Mononuclear cell (primary cell): ENCODE measurements around the gene PNPLA2. TPM values are rescaled to one million over a fixed set of nuclear protein-coding genes. Genes with fewer than 3 reads are reported as not detected.

Source experiments
- H3K27me3 ChIP-seq: 2 replicates; pipeline ENCODE4 v1.6.0; 2011; ENCODE audit warnings: low read length, control low read depth; ENCODE audit not compliant: insufficient read depth
- H3K4me1 ChIP-seq: 2 replicates; pipeline ENCODE4 v1.5.1; 2011; ENCODE audit warnings: mild to moderate bottlenecking, low read length, control low read depth; ENCODE audit not compliant: insufficient read depth
- H3K4me3 ChIP-seq: 2 replicates; pipeline ENCODE4 v1.5.1; 2011; ENCODE audit warnings: mild to moderate bottlenecking, low read length, moderate library complexity
- H3K9me3 ChIP-seq: 2 replicates; pipeline ENCODE4 v1.5.1; 2011; ENCODE audit warnings: low read depth, mild to moderate bottlenecking, control low read depth, low read length
- total RNA-seq: library from RNA; depleted of rRNA; stranded (reverse); fragments of >200 nt; gene quantifications from one replicate; pipeline ENCODE4 v1.2.3, GENCODE V29; 2012

The PNPLA2 gene
- total RNA-seq, 1 donor: 81.0 TPM

DNA sequence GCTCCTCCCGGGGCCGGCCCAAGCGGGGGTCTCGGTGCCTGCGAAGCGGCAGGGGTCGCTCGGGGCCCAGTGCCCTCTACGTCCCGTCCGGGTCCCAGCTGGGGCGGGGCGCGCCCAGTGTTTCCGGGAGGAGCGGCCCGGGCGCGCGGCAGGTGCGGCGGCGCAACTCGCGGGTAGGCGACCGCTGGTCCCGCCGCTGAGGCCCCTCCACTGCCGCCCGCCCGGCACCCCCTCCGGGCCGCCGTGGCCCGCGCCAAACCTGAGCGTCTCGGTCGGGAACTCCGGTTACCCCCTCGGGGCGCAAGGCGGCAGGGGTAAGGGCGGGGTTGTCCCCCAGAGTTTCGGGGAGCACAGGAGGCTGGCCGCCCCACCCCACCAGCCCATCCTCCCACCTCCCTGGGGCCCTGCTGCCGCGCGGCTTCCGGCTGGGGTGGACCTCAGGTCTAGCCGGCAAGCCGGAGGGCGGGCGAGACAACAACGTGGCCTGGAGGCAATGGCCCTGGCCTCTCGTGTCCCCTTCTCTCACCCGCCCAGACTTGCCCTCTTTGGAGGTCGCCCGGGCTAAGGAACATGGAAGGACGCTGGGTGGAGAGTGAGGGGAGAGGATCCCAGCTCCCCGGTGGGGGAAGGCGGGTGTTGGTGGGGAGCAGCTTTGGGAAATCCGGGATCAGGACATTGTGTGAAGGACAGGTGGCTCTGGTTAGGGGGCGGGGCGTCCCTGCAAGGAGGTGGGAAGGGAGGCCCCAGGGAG lies 8.6 kb downstream of the PNPLA2 start:
- peaks cover 73% of the 10 kb centered on the region for H3K4me1 ChIP-seq
- H3K9me3 ChIP-seq: no peaks in the 10 kb centered on the region
- peaks cover 37% of the 10 kb centered on the region for H3K27me3 ChIP-seq
- H3K4me3 ChIP-seq: peak overlapping the region; percentile 35

DNA sequence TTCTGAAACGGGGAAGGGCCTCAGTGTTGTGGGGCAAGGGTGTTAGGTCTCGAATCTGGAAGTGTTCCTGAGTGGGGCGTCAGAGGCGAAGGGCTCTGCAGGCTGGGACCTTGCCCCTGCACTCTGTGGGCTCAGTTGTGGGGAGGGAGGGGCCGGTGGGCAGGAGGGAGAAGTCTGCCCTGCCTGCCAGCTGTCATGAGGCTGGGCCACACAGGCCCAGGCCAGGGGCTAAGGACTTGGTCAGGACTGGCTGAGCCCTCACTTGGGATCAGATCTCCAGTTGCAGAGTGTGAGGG lies 9.1 kb downstream of the PNPLA2 start, which contains the start of gene CRACR2B:
Gene CRACR2B (plus strand): TSS at position 23 of the 296 bp plus-strand sequence. CDS start 689 bp downstream, outside the sequence.
- peaks cover 37% of the 10 kb centered on the region for H3K27me3 ChIP-seq
- peak within 1 kb of the TSS; percentile 35 for H3K4me3 ChIP-seq
- H3K4me1 ChIP-seq: peaks cover 71% of the 10 kb centered on the region
- no peaks in the 10 kb centered on the region for H3K9me3 ChIP-seq

DNA sequence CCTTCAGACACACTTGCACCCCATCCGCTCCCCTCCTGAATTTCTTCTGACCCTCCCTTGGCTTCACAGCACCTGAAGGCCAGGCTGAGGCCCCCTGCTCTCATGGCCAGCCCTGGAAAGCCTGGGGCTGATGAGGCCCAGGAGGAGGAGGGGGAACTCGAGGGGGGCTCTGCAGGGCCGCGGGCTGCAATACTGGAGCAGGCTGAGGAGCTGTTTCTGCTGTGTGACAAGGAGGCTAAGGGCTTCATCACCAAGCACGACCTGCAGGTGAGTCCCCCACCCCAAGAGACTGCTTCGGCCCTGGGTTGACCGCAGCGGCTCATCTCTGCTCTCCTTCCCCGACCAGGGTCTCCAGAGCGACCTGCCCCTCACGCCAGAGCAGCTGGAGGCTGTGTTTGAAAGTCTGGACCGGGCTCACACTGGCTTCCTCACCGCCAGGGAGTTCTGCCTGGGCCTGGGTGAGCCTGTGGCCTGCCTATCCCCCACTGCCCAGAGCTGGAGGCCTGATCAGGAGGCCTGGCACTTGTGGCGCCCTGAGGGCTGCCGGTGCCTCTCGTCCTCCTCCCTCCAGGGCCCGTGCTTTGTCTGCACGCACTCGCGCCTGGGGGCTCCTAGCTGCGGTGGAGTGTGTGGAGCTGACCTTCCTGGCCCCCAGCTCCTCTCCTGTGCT lies 9.9 kb downstream of the PNPLA2 start:
- Histone ChIP-seq H3K9me3 (no peaks in the 10 kb centered on the region), H3K4me1 (peaks cover 73% of the 10 kb centered on the region), H3K4me3 (no peak overlapping the region), H3K27me3 (peaks cover 37% of the 10 kb centered on the region)

DNA sequence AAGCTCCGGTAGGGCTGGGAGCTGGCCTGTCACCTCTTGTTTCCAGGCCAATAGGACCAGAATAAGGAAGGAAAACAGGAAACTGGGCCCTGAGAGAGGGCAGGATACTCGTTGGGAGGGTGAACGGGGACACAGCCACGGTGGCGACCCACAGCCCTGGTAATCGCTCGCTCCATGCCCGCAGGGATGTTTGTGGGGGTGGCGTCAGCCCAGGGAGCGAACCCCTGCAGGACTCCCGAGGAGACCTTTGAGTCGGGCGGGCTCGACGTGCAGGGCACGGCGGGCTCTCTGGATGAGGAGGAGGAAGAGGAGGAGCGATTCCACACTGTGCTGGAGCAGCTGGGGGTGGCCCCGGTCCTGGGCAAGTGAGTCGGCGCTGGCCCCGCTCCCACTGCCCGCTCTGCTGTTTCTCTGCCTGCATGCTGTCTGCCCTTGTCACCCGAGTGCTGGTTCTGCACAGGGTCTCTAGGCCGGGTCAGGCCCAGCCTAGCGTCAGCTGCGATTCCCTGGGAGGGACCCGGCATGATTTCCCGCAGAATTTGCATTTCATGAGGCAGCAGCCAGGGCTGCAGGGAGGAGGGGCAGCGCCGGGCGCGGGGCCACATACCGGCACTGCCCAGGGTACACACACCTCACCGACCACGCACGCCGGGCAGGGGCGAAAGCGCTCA lies 10.6 kb downstream of the PNPLA2 start:
- H3K4me3 ChIP-seq: no peak overlapping the region
- peaks cover 80% of the 10 kb centered on the region for H3K4me1 ChIP-seq
- H3K9me3 ChIP-seq: no peaks in the 10 kb centered on the region
- peaks cover 37% of the 10 kb centered on the region for H3K27me3 ChIP-seq

DNA sequence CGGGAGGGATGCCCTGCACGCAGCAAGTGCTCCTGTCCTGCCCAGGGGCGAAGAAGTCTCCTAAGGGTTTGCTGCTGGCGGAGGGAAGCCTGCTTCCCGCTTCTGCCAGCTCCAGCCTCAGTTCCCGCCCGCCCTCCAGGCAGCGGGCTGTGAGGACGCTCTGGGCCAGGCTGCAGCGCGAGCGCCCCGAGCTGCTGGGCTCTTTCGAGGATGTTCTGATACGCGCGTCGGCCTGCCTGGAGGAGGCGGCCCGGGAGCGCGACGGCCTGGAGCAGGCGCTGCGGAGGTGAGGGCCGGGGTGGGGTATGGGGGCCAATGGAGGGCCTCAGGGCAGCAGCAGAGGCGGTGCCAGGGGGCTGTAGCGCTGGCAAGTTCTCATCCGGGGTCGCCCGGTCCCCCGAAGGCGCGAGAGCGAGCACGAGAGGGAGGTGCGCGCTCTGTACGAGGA lies 11.2 kb downstream of the PNPLA2 start:
- Histone ChIP-seq H3K27me3 (peaks cover 37% of the 10 kb centered on the region), H3K4me3 (peak overlapping the region; percentile 6), H3K4me1 (peaks cover 86% of the 10 kb centered on the region), H3K9me3 (no peaks in the 10 kb centered on the region)

DNA sequence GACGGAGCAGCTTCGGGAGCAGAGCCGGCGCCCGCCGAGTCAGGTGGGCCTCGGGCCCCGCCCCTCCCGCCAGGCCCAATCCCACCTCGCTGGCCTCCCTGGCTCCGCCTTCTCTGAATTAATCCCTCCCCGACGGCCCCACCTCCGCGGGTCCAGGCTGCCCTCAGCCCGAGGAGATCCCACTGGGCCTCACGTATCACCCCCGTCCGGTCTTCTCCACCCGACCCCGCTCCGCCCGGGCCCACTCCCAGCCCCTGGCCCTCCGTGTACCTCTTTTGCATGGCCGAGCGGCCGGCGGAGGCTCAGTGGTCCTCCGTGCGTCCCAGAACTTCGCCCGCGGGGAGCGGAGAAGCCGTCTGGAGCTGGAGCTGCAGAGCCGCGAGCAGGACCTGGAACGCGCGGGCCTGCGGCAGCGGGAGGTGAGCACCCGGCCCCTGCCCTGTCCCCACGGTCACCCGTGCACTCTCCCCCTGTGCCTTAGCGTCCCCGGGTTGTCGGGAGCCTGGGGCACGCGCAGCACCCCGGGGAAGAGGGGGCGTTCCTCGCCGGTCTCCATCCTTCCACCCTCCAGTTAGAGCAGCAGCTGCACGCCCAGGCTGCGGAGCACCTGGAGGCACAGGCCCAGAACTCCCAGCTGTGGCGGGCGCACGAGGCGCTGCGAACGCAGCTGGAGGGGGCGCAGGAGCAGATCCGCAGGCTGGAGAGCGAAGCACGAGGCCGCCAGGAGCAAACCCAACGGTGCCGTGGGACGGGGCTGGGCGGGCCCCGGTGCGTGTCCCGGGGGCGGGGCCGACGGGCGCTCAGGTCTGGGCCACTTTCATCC lies 11.8 kb downstream of the PNPLA2 start:
- Histone ChIP-seq H3K4me1 (peaks cover 87% of the 10 kb centered on the region), H3K9me3 (no peaks in the 10 kb centered on the region), H3K27me3 (peaks cover 37% of the 10 kb centered on the region), H3K4me3 (peak overlapping the region; percentile 6)

DNA sequence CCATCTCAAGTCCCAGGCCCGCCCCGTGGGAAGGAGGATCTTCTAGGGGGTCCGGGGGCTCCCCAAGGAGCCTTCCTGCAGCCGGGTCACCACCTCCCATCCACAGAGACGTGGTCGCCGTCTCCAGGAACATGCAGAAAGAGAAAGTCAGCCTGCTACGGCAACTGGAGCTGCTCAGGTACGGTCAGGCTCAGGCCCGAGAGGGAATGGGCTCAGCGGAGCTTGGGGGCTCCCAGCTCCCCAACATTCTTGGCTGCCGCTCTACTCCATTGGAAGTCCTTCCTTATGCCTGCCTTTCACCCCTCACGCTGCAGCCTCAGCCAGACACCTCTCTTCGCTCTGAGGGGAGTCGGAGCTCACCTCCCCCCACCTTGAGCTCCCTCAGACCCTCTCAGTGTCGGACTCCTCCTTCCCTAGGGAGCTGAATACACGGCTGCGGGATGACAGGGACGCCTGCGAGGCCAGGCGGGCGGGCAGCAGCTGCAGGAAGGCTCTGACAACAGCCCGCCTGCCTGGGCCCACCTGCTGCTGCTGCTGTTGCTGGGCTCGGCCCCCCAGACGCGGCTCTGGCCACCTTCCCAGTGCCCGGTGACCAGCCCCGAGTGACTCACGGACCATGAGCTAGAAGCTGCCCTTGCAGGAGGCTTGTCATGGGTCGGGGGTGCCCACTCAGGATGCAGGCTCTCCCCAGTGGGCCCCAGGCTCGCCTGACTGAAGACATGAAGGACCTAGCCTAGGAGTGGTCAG lies 12.6 kb downstream of the PNPLA2 start:
- no peaks in the 10 kb centered on the region for H3K9me3 ChIP-seq
- H3K27me3 ChIP-seq: peaks cover 37% of the 10 kb centered on the region
- H3K4me3 ChIP-seq: no peak overlapping the region
- H3K4me1 ChIP-seq: peaks cover 79% of the 10 kb centered on the region

DNA sequence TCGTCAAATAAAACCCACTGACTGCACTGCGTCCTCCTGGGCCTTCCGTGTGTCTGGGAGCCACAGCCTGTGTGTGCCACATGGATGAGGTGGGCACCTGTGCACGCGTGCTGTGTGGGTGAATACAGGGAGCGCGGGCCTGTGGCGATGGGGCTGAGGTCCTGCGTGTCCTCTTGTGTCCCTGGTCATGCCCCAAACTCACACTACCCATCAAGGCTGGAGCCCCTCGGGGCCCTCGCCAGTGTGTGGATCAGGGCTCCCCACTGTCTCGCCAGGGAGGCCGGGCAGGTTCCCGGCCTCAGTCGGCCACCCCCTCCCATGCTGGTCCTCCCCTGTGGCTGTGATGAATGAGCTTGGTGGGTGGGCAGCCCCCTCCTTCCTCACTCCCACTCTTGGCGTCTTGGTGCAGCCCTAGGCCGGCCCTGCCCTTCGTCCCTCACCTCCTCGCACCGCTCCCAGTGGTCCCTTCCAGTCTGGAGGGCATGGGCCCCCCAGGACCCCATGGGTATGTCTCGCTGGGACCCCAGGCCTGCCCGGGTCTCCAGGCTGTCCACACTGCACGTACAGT lies 13.3 kb downstream of the PNPLA2 start:
- H3K9me3 ChIP-seq: no peaks in the 10 kb centered on the region
- no peak overlapping the region for H3K4me3 ChIP-seq
- peaks cover 37% of the 10 kb centered on the region for H3K27me3 ChIP-seq
- peaks cover 72% of the 10 kb centered on the region for H3K4me1 ChIP-seq

DNA sequence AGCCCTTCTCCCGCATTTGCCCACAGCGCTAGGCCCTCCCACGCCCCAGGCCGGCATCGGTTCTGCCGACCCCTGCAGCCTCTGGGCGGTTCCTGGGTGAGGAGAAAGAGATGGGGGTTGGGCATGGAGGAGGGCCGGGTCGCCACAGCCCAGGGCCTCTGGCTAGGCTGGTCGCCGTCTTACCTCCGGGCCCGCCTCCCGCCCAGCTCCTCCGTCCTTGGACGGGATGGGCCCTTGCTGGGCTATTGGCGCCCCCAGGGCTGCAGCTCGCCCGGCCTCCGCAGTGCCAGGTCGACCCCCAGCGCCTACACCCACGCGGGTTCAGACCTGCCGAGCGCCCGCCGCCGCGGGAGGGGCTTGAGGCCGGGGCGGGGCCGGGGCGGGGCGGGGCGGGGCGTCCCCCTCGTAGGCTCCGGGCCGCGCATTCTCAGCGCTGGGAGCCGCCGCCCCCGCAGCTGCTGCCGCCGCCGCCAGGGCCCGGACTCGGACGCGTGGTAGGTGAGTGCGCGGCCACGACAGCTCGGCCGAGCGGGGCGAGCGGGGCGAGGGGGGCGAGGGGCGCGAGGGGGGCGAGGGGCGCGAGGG lies 13.9 kb downstream of the PNPLA2 start, which contains the start of gene CD151:
Gene CD151 (plus strand): TSS at position 424 of the 585 bp plus-strand sequence. CDS start 3,118 bp downstream, outside the sequence.
- Histone ChIP-seq H3K9me3 (no peaks in the 10 kb centered on the region), H3K27me3 (peaks cover 37% of the 10 kb centered on the region), H3K4me1 (peaks cover 68% of the 10 kb centered on the region), H3K4me3 (peak within 1 kb of the TSS; percentile 37)

DNA sequence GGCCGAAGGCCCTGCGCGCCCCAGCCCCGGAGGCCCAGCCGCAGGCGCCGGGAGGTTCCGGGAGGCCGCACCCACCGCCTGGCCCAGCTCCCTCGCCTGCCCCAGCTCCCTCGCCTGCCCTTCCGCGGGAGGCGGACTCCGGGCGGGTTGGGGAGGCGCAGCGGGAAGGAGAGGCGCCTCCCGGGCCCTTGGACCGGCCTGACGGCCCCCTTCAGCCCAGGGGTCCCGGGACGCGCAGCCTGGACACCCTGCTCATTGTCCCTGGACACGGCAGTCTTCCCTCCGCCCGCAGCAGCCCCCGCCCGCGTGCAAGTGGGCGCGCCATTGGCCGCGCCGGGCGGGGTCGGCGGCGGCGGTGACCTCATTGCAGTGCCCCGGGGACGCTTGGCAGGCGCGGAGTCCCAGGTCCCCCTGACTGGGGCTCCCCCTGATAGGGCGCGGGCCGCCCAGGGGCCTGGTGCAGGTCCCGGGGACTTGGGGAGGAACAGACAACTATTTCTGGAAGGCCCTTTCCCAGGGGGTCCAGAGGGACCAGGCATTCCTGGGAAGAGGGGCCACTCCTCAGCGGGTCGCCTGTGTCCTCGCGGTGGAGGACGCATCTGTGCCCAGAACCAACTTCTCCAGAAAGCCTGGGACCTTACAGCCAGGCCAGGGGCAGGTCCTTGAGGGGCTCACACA lies 14.5 kb downstream of the PNPLA2 start:
- Histone ChIP-seq H3K4me1 (peaks cover 61% of the 10 kb centered on the region), H3K9me3 (no peaks in the 10 kb centered on the region), H3K4me3 (peak overlapping the region; percentile 37), H3K27me3 (peaks cover 37% of the 10 kb centered on the region)

DNA sequence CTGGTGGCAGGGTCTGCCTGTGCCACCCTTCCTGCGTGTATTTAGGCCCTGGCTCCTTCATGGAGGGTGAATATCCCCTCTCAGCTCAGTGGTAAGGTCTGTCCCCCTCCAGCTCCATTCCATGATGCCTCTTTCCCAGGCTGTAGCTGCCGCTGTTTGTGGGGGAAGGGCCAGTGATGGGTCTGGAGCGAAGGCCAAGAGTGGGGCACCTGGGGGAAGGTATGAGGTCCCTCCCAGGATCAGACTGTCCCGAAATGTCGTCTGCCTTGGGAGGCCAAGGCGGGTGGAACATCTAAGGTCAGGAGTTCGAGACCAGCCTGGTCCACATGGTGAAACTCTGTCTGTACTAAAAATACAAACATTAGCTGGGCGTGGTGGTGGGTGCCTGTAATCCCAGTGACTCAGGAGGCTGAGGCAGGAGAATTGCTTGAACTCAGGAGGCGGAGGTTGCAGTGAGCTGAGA lies 15.2 kb downstream of the PNPLA2 start:
- Histone ChIP-seq H3K9me3 (no peaks in the 10 kb centered on the region), H3K4me3 (no peak overlapping the region), H3K27me3 (peaks cover 31% of the 10 kb centered on the region), H3K4me1 (peaks cover 55% of the 10 kb centered on the region)

DNA sequence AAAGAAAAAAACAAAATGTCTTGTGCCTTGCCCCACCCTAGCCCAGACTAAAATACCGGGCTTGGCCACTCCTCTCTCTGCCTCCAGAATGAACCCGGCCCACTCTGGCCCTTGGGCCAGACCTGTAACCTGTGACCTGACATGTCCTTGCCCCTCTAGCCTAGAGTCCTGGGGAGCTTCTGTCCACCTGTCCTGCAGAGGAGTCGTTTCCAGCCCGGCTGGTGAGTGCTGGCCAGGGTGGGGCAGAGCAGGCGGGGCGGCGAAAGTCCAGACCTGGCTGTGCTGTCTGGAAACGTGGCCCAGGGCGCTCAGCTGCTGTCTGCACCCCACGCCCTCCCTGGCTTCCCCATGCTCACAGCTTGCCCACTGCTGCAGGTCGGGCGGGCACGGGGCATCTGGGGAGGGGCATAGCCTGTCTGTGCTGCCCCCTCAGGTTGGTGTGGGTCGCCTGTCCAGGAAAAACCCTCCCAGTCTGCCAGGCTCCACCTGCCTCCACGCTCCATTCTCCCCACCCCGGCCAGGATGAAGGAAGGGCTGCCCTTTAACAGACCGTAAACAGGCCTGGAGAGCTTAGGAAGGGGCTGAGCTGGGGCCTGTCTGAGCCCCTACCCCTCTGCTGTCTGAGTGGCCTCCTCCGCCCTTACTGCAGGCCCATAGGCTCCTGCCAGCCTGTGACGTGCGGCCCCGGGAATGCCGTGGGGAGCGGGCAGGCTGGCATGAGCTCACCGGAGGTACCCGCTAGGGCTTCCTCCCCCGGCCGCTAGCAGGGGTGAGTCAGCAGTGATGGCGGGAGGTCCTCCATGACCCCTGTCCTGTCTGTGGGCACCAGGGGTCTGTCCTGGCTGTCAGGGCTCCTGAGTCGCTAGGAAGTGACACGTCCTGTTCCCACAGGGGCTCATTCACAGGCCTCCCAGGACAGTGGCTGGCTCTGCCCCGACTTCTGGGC lies 15.9 kb downstream of the PNPLA2 start:
- Histone ChIP-seq H3K4me3 (no peak overlapping the region), H3K9me3 (no peaks in the 10 kb centered on the region), H3K27me3 (peaks cover 24% of the 10 kb centered on the region), H3K4me1 (peaks cover 47% of the 10 kb centered on the region)
